ENCODE measurements around the gene C19orf73.

C19orf73 gene

DNA sequence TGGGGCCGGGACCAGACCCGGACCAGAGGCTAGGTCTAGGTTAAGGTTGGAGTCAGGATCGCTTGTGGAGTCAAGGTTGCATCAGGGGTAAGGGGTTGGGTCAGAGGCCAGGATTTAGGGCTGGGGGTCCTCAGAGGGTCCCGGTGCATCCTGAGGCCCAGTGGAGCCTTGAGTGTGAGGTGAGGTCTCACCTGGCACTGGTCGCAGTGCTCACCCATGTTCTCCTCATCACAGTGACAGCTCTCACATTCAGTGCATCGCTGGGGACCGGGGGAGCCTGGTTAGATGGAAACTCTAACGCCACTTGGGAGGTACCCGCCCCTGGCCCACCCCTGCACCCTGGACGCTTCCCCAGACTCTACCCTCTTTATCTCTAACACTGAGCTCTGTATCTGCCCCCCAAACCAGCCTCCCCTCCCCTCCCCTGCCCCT is 33.2 kb upstream of the C19orf73 start:
- no peaks in the 10 kb centered on the region for H3K36me3 ChIP-seq (ENCODE audit: insufficient read depth, insufficient read length, low read length)
- H3K9me3 ChIP-seq (ENCODE audit: insufficient read depth, low read length) = no peaks in the 10 kb centered on the region
- no peak overlapping the region for H3K4me3 ChIP-seq (ENCODE audit: insufficient read length, low read depth)
- no peak for DNase-seq (ENCODE audit: low read depth, low spot score)
- H3K4me1 ChIP-seq (ENCODE audit: insufficient read depth, insufficient read length) = peaks cover 14% of the 10 kb centered on the region
- TF ChIP-seq YY1 (IDR thresholded peaks at IDR 0.05; ENCODE audit: insufficient read depth, insufficient read length) = no peak
- no peak for TF ChIP-seq ZNF274 (IDR thresholded peaks at IDR 0.05; ENCODE audit: low read depth, low read length)
- TF ChIP-seq SUZ12 (IDR thresholded peaks at IDR 0.05; ENCODE audit: extremely low read depth, insufficient read depth, insufficient read length) = no peak
- no peak overlapping the region for H3K9ac ChIP-seq (ENCODE audit: insufficient read length, low read depth)
- H3K27me3 ChIP-seq (ENCODE audit: insufficient read depth, insufficient read length) = peaks cover 20% of the 10 kb centered on the region

DNA sequence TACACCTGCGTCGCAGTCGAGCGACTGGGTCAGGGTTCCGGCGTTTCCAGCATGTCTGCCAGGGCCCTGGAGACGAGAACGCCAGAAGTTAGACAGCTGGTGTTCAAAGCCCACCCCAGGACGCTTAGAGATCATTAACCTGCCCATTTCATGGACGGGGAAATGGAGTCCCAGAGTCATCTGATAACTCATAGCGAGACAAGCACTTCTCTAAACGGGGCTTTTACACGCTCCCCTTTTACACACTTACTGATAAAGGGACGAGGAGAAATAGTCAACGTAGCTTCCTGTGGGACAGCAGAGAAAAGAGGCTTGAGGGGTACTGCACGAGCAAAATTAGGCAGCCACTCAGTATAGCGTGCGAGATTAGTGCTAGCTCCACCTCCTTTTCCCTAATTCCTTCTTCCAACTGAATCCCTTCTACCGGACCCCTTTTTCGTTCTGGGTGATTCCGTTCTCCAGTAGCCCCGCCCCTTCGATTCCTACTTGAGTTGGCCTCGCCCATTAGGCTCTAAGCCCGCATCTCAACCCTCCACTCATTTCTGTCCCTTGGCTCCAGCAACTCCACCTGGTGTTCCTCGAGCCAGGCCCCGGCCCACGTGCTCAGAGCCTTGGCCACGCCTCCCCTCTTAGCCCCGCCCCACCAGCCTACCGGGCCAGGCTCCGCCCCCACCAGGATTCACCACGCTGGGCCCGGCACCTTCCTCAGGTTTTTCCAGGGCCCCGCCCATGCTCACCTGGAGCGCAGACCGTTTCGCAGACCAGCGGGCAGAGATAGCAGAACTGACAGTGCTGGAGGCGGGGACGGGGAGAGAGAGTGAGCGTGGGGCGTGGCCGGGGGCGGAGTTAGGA is 32.5 kb upstream of the C19orf73 start:
- Histone ChIP-seq H3K9me3 (ENCODE audit: insufficient read depth, low read length) (no peaks in the 10 kb centered on the region), H3K36me3 (ENCODE audit: insufficient read depth, insufficient read length, low read length) (no peaks in the 10 kb centered on the region), H3K4me3 (ENCODE audit: insufficient read length, low read depth) (peak overlapping the region; percentile 78), H3K4me1 (ENCODE audit: insufficient read depth, insufficient read length) (peaks cover 14% of the 10 kb centered on the region), H3K27me3 (ENCODE audit: insufficient read depth, insufficient read length) (peaks cover 20% of the 10 kb centered on the region), H3K9ac (ENCODE audit: insufficient read length, low read depth) (no peak overlapping the region)
- DNase-seq (ENCODE audit: low read depth, low spot score) = no peak
- TF ChIP-seq YY1 (IDR thresholded peaks at IDR 0.05; ENCODE audit: insufficient read depth, insufficient read length) (no peak), ZNF274 (IDR thresholded peaks at IDR 0.05; ENCODE audit: low read depth, low read length) (no peak), SUZ12 (IDR thresholded peaks at IDR 0.05; ENCODE audit: extremely low read depth, insufficient read depth, insufficient read length) (no peak)

DNA sequence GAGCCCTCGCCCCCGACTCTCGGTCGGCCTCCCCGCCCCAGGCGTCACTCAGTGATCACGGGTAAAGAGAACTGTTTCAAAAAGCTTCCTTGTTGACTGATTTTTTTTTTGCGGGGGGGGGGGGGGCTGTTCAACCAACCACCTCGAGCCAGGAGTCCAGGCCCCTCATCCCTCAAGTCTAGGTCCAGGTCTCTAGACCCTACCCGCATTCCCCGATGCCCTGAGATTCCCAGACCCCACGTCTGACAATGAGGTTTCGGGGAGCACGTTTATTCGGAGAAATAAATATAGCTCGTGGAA is 32.0 kb upstream of the C19orf73 start:
- Histone ChIP-seq H3K4me1 (ENCODE audit: insufficient read depth, insufficient read length) (peaks cover 12% of the 10 kb centered on the region), H3K36me3 (ENCODE audit: insufficient read depth, insufficient read length, low read length) (no peaks in the 10 kb centered on the region), H3K9me3 (ENCODE audit: insufficient read depth, low read length) (no peaks in the 10 kb centered on the region), H3K27me3 (ENCODE audit: insufficient read depth, insufficient read length) (peaks cover 20% of the 10 kb centered on the region), H3K9ac (ENCODE audit: insufficient read length, low read depth) (peak overlapping the region; percentile 90), H3K4me3 (ENCODE audit: insufficient read length, low read depth) (peak overlapping the region; percentile 78)
- TF ChIP-seq YY1 (IDR thresholded peaks at IDR 0.05; ENCODE audit: insufficient read depth, insufficient read length) = no peak
- no peak for DNase-seq (ENCODE audit: low read depth, low spot score)

DNA sequence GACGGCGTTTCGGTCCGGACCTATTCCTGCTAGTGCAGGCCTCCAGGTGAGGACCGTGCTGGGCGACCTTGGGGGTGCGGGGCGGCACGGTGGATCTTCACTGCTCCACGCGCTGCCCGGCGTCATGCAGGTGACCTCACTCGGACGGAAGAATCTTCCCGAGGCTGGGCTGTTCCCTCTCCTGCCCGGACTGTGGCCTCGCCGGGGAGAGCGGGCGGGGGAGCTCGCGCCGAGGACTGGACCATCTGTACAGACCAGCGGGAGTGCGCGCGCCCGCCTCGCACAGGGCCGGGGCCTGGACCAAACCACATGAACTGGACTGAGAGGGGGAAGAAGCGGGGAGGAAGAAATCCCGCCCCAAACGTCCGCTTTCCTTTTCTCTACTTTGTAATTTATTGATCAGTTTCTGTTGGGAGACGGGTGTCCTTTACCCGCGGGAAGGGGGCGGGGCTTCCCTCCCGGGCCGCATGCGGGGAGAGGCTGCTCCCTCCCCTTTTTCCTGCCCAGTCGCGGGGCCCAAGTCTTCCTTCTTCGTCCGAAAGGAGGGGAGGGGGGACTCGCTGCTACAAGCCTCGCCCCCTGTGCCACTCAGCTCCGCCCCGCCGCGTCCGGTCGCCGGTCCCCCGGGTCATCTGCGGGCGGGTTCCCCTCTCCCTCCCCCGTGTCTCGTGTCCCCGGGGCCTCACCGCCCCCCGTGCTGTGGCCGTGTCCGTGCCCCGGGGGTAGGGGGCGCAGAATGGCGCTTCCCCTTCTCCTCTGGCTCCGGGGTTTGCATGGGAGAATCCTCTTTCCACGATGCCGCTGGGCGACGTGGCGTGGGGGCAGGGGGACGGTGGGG is 31.4 kb upstream of the C19orf73 start:
- Histone ChIP-seq H3K9me3 (ENCODE audit: insufficient read depth, low read length) (no peaks in the 10 kb centered on the region), H3K9ac (ENCODE audit: insufficient read length, low read depth) (peak overlapping the region; percentile 90), H3K4me1 (ENCODE audit: insufficient read depth, insufficient read length) (peaks cover 15% of the 10 kb centered on the region), H3K36me3 (ENCODE audit: insufficient read depth, insufficient read length, low read length) (no peaks in the 10 kb centered on the region), H3K27me3 (ENCODE audit: insufficient read depth, insufficient read length) (peaks cover 20% of the 10 kb centered on the region), H3K4me3 (ENCODE audit: insufficient read length, low read depth) (peak overlapping the region; percentile 78)
- no peak for DNase-seq (ENCODE audit: low read depth, low spot score)
- TF ChIP-seq YY1 (IDR thresholded peaks at IDR 0.05; ENCODE audit: insufficient read depth, insufficient read length) (no peak), SUZ12 (IDR thresholded peaks at IDR 0.05; ENCODE audit: extremely low read depth, insufficient read depth, insufficient read length) (no peak), ZNF274 (IDR thresholded peaks at IDR 0.05; ENCODE audit: low read depth, low read length) (no peak)

DNA sequence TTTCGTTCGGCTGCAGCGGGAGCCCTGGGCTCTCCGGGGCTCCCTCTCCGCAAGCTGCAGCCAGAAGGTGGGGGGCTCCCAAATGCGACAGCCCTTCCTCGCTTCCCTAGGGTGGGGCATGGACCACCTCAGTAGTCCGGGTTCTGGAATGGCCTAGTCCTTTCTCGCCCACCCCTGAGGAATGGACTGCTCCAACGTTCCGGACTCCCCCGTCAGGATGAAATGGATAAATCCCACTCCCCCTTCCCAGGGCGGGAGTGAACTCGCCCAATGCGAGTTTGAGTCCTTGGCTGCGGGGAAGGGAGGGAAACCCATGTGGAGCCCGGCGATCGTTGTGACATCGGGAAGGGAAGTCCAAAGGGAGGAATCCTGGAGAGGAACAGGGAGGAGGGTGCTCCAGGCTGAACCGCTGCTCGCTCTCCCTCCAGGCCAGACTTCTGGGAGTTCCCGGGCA is 30.7 kb upstream of the C19orf73 start:
- peaks cover 13% of the 10 kb centered on the region for H3K4me1 ChIP-seq (ENCODE audit: insufficient read depth, insufficient read length)
- no peaks in the 10 kb centered on the region for H3K36me3 ChIP-seq (ENCODE audit: insufficient read depth, insufficient read length, low read length)
- TF ChIP-seq SUZ12 (IDR thresholded peaks at IDR 0.05; ENCODE audit: extremely low read depth, insufficient read depth, insufficient read length) (no peak), ZNF274 (IDR thresholded peaks at IDR 0.05; ENCODE audit: low read depth, low read length) (no peak)
- H3K9ac ChIP-seq (ENCODE audit: insufficient read length, low read depth) = peak overlapping the region; percentile 90
- no peaks in the 10 kb centered on the region for H3K9me3 ChIP-seq (ENCODE audit: insufficient read depth, low read length)
- H3K4me3 ChIP-seq (ENCODE audit: insufficient read length, low read depth) = peak overlapping the region; percentile 78
- H3K27me3 ChIP-seq (ENCODE audit: insufficient read depth, insufficient read length) = peaks cover 19% of the 10 kb centered on the region
- peak; percentile 70 for DNase-seq (ENCODE audit: low read depth, low spot score)

DNA sequence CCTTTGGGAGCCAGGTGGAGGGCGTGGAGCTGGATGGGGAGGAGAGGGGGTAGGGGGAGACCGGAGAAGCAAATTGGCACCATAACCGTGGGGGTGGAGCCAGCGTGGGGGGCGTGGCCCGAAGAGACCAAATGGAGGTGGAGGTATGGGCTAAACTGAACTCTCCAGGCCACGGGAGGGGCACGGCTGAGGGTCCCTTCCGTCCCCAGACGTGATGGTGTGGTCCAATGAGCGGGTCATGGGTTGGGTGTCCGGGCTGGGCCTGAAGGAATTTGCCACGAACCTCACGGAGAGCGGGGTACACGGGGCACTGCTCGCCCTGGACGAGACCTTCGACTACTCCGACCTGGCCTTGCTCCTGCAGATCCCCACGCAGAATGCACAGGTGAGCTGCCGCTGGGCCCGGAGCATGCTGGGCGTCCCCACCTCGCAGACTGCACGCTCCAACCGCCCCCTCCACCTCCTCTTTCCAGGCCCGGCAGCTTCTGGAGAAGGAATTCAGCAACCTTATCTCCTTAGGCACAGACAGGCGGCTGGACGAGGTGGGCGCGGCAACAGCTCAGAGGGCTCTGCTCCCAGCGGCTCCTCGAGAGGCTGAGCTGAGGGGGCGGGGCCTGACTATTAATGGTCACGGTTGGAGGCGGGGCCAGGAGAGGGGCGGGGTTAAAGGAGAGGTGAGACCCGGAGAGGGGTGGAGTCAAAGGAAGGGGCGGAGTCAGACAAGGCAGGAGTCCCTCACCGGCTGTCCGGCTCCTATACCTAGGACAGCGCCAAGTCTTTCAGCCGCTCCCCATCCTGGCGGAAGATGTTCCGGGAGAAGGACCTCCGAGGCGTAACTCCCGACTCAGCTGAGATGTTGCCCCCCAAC is 30.1 kb upstream of the C19orf73 start:
- DNase-seq (ENCODE audit: low read depth, low spot score) = peak; percentile 88
- H3K36me3 ChIP-seq (ENCODE audit: insufficient read depth, insufficient read length, low read length) = no peaks in the 10 kb centered on the region
- H3K4me3 ChIP-seq (ENCODE audit: insufficient read length, low read depth) = peak overlapping the region; percentile 78
- H3K27me3 ChIP-seq (ENCODE audit: insufficient read depth, insufficient read length) = peaks cover 13% of the 10 kb centered on the region
- peaks cover 13% of the 10 kb centered on the region for H3K4me1 ChIP-seq (ENCODE audit: insufficient read depth, insufficient read length)
- H3K9me3 ChIP-seq (ENCODE audit: insufficient read depth, low read length) = no peaks in the 10 kb centered on the region
- peak overlapping the region; percentile 90 for H3K9ac ChIP-seq (ENCODE audit: insufficient read length, low read depth)
- TF ChIP-seq YY1 (IDR thresholded peaks at IDR 0.05; ENCODE audit: insufficient read depth, insufficient read length) (no peak), SUZ12 (IDR thresholded peaks at IDR 0.05; ENCODE audit: extremely low read depth, insufficient read depth, insufficient read length) (no peak)

Measured in NT2/D1 (cell line).